ENCODE measurements around the gene RTRAF. TPM values are rescaled to one million over a fixed set of nuclear protein-coding genes. Genes with fewer than 3 reads are reported as not detected.

Gene RTRAF
- total RNA-seq, 4 donors from 2014 or later: 68.6 to 91.2 (median 78.4) TPM

- Histone ChIP-seq H3K27ac (peak overlapping the region in 3 of 4 donors; percentile 36 to 43 (median 38)), H3K4me3 (no peak overlapping the region), H3K27me3 (no peaks in the 10 kb centered on the region), H3K36me3 (no peaks in the 10 kb centered on the region), H3K4me1 (peaks cover 0 to 3% of the 10 kb centered on the region in 2 donors), H3K9me3 (no peaks in the 10 kb centered on the region)
- no peak for DNase-seq
- TF ChIP-seq POLR2A (IDR thresholded peaks at IDR 0.05) (no peak), CTCF (IDR thresholded peaks at IDR 0.05 in 4 of 5, conservative IDR thresholded peaks at IDR 0.05 in 1 of 5) (no peak)
- ATAC-seq: peak in 1 of 2 donors; percentile 27
- in situ Hi-C loops (cut with MboI; ENCODE audit: low sequenced_read_pairs in 4 of 4): no loop called here
- intact Hi-C loops (cut with DNase I; ENCODE audit: low total_unique reads): no loop called here
Measured at GRCh38 chr14:52033101-52033642, 43.8 kb downstream of the RTRAF start.

GRCh38 chr14:52039124-52039815 lies 49.9 kb downstream of the RTRAF start:
- H3K36me3 ChIP-seq: no peaks in the 10 kb centered on the region
- in situ Hi-C loops (cut with MboI; ENCODE audit: low sequenced_read_pairs in 4 of 4): no loop called here

GRCh38 chr14:52040598-52040997 lies 51.3 kb downstream of the RTRAF start:
- TF ChIP-seq POLR2A (IDR thresholded peaks at IDR 0.05) (no peak), CTCF (IDR thresholded peaks at IDR 0.05 in 4 of 5, conservative IDR thresholded peaks at IDR 0.05 in 1 of 5) (no peak)
- in situ Hi-C loops (cut with MboI; ENCODE audit: low sequenced_read_pairs in 4 of 4): no loop called here
- no peak overlapping the region for H3K4me3 ChIP-seq
- intact Hi-C loops (cut with DNase I; ENCODE audit: low total_unique reads): no loop called here
- H3K36me3 ChIP-seq: no peaks in the 10 kb centered on the region
- H3K9me3 ChIP-seq: no peaks in the 10 kb centered on the region
- no peaks in the 10 kb centered on the region for H3K27me3 ChIP-seq
- no peak for ATAC-seq
- H3K4me1 ChIP-seq: no peaks in the 10 kb centered on the region
- DNase-seq: no peak
- H3K27ac ChIP-seq: no peak overlapping the region

More at GRCh38 chr14:52039124-52039815, 49.9 kb downstream of the RTRAF start:
- no peak for TF ChIP-seq POLR2A (IDR thresholded peaks at IDR 0.05)
- TF ChIP-seq CTCF (IDR thresholded peaks at IDR 0.05 in 4 of 5, conservative IDR thresholded peaks at IDR 0.05 in 1 of 5): no peak
- Histone ChIP-seq H3K27ac (no peak overlapping the region), H3K9me3 (no peaks in the 10 kb centered on the region), H3K27me3 (no peaks in the 10 kb centered on the region), H3K4me3 (no peak overlapping the region), H3K4me1 (no peaks in the 10 kb centered on the region)
- intact Hi-C loops (cut with DNase I; ENCODE audit: low total_unique reads): no loop called here
- DNase-seq (no peak), ATAC-seq (no peak)

GRCh38 chr14:52042371-52043289 lies 53.3 kb downstream of the RTRAF start:
- no peak overlapping the region for H3K27ac ChIP-seq
- no peak for DNase-seq
- in situ Hi-C loops (cut with MboI; ENCODE audit: low sequenced_read_pairs in 4 of 4) (no loop called here), intact Hi-C loops (cut with DNase I; ENCODE audit: low total_unique reads) (no loop called here)
- H3K27me3 ChIP-seq: no peaks in the 10 kb centered on the region
- H3K9me3 ChIP-seq: no peaks in the 10 kb centered on the region
- no peak for ATAC-seq
- TF ChIP-seq CTCF (IDR thresholded peaks at IDR 0.05 in 4 of 5, conservative IDR thresholded peaks at IDR 0.05 in 1 of 5): no peak
- TF ChIP-seq POLR2A (IDR thresholded peaks at IDR 0.05): no peak
- H3K36me3 ChIP-seq: no peaks in the 10 kb centered on the region
- H3K4me3 ChIP-seq: no peak overlapping the region
- no peaks in the 10 kb centered on the region for H3K4me1 ChIP-seq

Measured in gastrocnemius medialis (tissue), 4 donors.